HL-60 (cell line): ENCODE results near the gene NUFIP2.

Source experiments
- DNase-seq, 2 experiments: peaks; one replicate each; pipeline ENCODE4 v3.0.0-alpha.2; 2010 to 2020; ENCODE audit warnings: low read depth in 1 of 2, low spot score in 1 of 2
- H3K27ac ChIP-seq: fragments of 250-450 bp; sonication (Bioruptor Pico); replicated peaks from 2 replicates; pipeline ENCODE4 v1.5.1; 2020; ENCODE audit warnings: mild to moderate bottlenecking, moderate library complexity
- H3K27me3 ChIP-seq: fragments of 250-450 bp; sonication (Bioruptor Pico); 2 replicates; pipeline ENCODE4 v1.5.1; 2021; ENCODE audit warnings: mild to moderate bottlenecking, moderate library complexity; ENCODE audit not compliant: insufficient read depth, poor library complexity, severe bottlenecking
- H3K4me3 ChIP-seq: replicated peaks from 2 replicates; pipeline ENCODE4 v1.5.1; 2011; ENCODE audit warnings: mild to moderate bottlenecking, control low read depth, low read length; ENCODE audit not compliant: insufficient read depth
- CTCF ChIP-seq: IDR thresholded peaks from one replicate; pipeline ENCODE4 v1.5.1; 2011; ENCODE audit warnings: low read length, control low read depth, inconsistent platforms; ENCODE audit not compliant: insufficient read depth
- GABPA ChIP-seq: IDR thresholded peaks from 2 replicates; pipeline ENCODE4 v1.6.1; 2012; ENCODE audit warnings: low read depth
- POLR2AphosphoS5 ChIP-seq: IDR thresholded peaks from 2 replicates; pipeline ENCODE4 v1.6.1; 2012; ENCODE audit warnings: low read depth
- REST ChIP-seq: IDR thresholded peaks from 2 replicates; pipeline ENCODE4 v1.6.1; 2012; ENCODE audit warnings: low read depth; ENCODE audit not compliant: insufficient replicate concordance
- SPI1 ChIP-seq: IDR thresholded peaks from 2 replicates; pipeline ENCODE4 v1.6.1; 2012; ENCODE audit warnings: low read depth, mild to moderate bottlenecking, borderline replicate concordance

NUFIP2 gene

DNA sequence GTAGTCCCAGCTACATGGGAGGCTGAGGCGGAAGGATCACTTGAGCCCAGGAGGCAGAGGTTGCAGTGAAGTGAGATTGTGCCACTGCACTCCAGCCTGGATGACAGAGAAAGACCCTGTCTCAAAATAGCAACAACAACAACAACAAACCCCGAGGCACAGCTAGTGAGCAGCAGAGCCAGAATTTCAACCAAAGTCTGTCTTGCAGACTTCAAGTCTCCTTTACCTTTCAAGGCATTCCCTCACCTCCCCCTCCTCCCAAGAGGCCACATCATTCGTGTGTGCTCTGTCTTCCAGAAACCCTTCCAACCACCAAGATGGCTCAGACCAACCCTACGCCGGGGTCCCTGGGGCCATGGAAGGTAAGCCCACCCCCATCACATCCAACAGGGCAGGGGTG, 45.1 kb downstream of the NUFIP2 start:
- no peak for DNase-seq
- TF ChIP-seq POLR2AphosphoS5 (no peak), GABPA (no peak), REST (no peak), SPI1 (no peak), CTCF (no peak)
- H3K27me3 ChIP-seq, result no peaks in the 10 kb centered on the region
- no peak overlapping the region for H3K4me3 ChIP-seq
- no peak overlapping the region for H3K27ac ChIP-seq

DNA sequence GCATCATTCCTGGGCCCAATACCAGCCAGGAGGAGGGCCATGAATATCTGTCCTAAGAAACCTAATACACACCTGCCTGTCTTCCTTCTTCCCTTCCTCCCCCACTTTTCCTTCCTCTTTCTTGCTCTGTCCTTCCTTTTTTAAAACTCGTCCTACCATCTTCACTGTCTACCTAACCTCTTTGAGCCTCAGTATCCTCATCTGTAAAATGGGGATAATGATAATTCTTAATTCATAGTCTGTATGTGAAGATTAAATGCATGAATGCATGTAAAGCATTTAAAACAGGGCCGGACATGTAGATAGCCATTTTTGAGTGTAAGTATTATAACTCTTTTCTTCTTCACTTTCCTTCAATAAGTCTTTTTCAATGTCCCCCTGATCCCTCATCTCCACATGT, 46.7 kb downstream of the NUFIP2 start:
- Histone ChIP-seq H3K27me3 (no peaks in the 10 kb centered on the region), H3K27ac (no peak overlapping the region), H3K4me3 (no peak overlapping the region)
- no peak for TF ChIP-seq GABPA
- TF ChIP-seq CTCF, result no peak
- no peak for TF ChIP-seq SPI1
- no peak for TF ChIP-seq REST
- no peak for TF ChIP-seq POLR2AphosphoS5
- DNase-seq, result no peak

DNA sequence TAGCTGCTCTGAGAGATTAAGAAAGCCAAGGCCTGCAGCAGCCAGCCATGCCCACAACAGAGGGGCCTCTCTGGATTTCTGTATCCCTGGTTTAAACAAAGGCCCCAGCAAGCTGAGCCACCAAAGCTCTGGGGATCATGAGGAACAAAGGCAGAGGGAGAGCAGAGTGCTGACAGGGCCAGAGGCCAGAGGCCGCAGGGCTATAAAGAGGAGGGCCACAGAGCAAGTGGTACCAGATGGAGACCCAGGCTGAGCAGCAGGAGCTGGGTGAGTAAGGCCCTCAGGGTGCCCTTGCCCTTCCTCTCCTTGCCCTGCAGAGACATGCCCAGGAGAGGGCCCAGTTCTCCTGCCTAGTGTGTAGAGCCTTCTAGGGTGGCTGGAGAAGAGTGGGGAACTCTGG, 47.3 kb downstream of the NUFIP2 start, which contains the start of gene CRYBA1:
CRYBA1 (plus strand) TSS at position 232 of the 400 bp plus-strand sequence; CDS start at position 237, 5 bp downstream.
- no peak for DNase-seq
- TF ChIP-seq CTCF, result no peak
- no peak for TF ChIP-seq POLR2AphosphoS5
- no peak for TF ChIP-seq GABPA
- TF ChIP-seq REST, result no peak
- no peak for TF ChIP-seq SPI1
- Histone ChIP-seq H3K27me3 (no peaks in the 10 kb centered on the region), H3K27ac (no peak within 1 kb of the TSS), H3K4me3 (no peak within 1 kb of the TSS)
